NCI-H526 (cell line): ENCODE data around the gene LRRC39.

Experiments used
- DNase-seq, 2 experiments: peaks; one replicate each; lab custom pipeline; 2025; lab: John Stamatoyannopoulos, UW

LRRC39 gene

DNA sequence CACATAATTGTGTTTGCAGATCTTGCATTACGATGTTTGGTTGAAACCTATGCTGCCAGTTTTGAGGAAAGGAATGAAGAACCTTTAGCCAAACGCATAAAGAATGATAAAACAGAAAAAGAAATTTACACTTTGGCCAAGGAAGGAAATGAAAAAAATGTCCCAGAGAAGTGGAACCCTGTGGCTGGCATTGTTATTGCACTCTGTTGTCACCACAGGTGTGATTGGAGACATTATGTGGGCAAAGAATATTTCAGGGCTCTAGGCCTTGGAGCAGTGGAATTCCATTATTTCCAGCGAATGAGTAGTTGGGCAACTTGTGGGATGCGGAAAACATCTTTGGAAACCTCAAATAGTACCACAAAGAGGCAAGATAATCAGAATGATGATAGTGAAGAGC, 30.2 kb downstream of the LRRC39 start:
- no peak for DNase-seq

- no peak for DNase-seq
Observed at GRCh38 chr1:100146958-100147357, 31.1 kb downstream of the LRRC39 start.

- no peak for DNase-seq
Observed at GRCh38 chr1:100145116-100145515, 32.9 kb downstream of the LRRC39 start.

- DNase-seq = no peak
Observed at GRCh38 chr1:100142343-100142742, 35.7 kb downstream of the LRRC39 start.

- no peak for DNase-seq
Observed at GRCh38 chr1:100141192-100141591, 36.9 kb downstream of the LRRC39 start.

DNA sequence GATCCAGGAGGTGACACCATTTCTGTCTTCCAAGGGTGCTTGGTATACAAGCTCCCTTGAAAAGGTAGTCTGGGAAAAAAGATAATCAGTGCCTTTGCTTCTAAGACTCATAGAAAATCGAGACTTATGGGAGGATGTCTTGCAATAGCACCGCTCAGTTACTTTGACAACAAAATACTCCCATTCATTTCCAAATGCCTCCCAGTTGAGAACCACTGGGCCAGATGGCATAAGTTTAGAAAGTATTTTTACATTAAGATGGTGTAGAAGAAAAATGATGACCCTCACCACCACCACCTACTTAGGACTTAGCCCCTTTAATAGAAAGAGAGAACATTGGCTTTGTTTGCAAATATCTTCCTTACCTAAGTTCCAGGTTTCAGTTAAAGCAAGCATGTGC, 40.5 kb downstream of the LRRC39 start:
- no peak for DNase-seq

GRCh38 chr1:100134872-100135271, 43.2 kb downstream of the LRRC39 start:
- no peak for DNase-seq

- DNase-seq = peak; percentile 97
Observed at GRCh38 chr1:100132566-100133477, 45.2 kb downstream of the LRRC39 start, which contains the start of the genes SASS6 and TRMT13. Gene SASS6 (minus strand): TSS chr1:100132930. CDS start chr1:100132814, 116 bp downstream. Gene TRMT13 (plus strand): TSS chr1:100133163. CDS start chr1:100133169, 6 bp downstream.

DNA sequence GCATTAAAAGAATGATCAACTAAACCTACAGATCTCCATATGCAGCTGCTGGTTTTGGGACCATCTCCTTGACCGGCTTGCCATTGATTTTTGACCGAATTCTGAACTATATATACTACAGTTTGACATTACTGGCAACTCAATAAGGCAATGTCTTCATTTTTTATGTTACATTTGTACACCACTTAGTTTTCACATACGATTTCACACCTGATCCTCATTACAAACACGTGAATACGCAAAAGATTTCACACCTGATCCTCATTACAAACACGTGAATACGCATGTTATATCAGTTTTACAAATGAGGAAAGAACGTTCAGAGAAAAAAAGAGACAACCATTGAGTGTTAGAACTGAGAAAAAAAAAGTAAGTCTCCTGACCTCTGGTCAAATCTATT, 46.4 kb downstream of the LRRC39 start:
- DNase-seq = no peak

DNA sequence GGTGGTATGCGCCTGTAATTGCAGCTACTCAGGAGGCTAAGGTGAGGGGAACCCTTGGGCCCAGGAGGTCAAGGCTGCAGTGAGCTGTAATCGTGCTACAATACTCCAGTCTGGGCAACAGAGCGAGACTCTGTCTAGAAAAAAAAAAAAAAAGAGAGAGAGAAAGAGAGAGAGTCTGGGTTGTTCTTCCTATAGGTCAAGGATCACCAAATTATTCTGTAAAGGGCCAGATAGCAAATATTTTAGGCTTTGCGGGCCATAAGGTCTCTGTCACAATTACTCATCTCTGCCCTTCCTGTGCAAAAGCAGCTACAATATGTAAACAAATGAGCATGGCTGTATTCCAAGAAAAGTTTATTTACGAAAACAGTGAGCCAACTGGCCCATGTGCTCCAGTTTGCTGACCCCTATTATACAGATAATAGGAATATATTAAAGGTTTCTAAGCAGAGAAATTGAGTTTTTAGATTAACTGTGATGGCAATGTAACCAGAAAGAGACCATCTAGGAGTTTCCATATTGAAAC, 47.4 kb downstream of the LRRC39 start:
- no peak for DNase-seq

DNA sequence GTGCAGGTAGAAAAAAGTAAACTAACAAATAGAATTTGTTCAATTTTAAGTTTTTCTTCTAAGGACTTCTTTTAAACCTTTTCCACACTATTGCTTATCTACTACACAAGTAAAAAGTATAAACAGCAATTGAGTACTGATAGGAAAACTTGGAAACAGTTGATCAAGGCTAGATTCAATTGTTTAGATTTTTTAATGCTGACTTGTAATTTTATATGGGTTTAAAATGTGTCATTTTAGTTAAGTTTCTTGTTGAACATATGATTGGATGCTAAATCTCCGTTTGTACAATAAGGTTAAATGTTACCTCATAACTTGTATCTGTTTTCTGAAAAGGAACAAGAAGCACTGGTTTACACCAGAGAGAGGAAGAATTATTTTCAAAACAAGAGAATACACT, 50.8 kb downstream of the LRRC39 start:
- no peak for DNase-seq

GRCh38 chr1:100122177-100122576, 55.9 kb downstream of the LRRC39 start:
- DNase-seq = no peak

DNA sequence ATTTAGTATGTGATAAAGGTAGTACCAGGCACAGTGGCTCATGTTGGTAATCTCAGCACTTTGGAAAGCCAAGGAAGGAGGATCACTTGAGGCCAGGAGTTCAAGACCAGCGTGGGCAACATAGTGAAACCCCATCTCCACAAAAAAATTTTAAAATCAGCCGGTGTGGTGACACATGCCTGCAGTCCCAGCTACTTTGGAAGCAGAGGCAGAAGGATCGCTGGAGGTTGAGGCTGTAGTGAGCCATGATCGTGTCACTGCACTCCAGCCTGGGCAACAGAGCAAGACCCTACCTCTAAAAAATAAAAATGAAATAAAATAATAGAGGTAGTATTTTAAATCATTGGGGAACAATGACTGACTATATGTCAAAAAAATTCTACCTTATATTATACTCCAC, 62.5 kb downstream of the LRRC39 start:
- DNase-seq = no peak

GRCh38 chr1:100109554-100110066, 68.4 kb downstream of the LRRC39 start:
- no peak for DNase-seq

DNA sequence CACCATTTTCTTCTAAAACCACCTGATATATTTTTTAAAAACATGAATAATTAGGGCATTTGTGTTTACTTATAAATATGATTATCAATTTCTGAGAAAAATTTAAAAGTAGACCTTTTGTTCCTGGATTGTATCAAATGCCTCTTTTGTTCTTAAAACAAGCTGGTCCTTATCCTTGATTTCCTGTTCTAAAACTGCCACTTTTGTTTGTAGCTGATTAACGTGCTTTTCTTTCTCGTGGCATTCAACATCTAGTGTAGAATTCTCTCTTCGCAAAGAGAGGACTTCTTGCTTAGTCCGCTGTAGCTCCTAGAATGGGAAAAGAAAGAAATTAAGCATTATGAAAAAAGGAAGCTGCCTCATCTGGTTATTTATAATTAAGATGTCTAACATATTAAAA, 70.4 kb downstream of the LRRC39 start:
- DNase-seq = no peak

DNA sequence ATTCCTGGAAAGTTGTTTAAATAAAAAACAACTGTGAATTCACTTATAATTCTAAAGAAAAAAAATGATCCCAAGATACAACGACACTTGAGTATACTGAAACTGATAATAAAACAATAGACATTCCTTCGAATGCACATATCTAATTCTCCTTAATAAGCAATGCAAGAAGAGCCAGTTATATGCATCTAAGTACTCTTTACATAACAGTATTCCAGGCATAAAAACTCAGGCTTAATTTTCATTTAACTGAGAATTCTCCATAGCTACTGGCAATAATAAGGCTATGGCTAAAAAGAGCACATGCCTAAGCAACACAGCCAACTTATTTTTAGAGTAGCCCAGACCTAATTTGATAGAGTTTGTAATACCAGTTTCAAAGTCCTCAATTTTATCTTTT, 76.5 kb downstream of the LRRC39 start:
- DNase-seq = no peak

DNA sequence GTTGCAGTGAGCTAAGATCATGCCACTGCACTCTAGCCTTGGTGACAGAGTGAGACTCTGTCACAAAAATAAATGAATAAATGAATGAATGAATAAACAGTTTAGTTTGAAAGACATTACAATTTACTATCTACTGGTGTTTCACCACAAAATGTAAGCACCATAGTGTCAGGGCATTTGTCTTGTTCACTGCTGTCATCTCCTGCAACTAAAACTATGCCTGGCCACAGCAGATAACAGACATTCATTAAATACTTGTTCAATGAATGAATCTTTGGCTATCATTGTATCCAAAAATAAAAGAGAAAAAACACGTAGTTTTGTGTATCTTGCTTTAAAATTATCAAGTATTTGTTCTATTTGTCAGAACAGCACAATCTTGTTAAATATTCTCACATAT, 77.9 kb downstream of the LRRC39 start:
- DNase-seq = no peak
